Activated naive CD4-positive, alpha-beta T cell treated with anti-CD3 and anti-CD28 coated beads, Interleukin-2, amount 10 ng/mL, durations not matched to agents 7 days and 5 days (primary cell): ENCODE results near the gene CLEC7A.

Source experiments
- CTCF ChIA-PET: fragments of 350-600 bp; sonication (Branson Sonifier 250); formaldehyde crosslinking; loops from one replicate; lab custom pipeline; 2021; ENCODE audit warnings: antibody characterized with exemption; lab: Charles Lee
- DNase-seq: peaks from one replicate; pipeline ENCODE4 v3.0.0-alpha.2; 2020
- H3K27ac Mint-ChIP-seq: one replicate; pipeline ENCODE4 v1.8.0; 2021; ENCODE audit warnings: mild to moderate bottlenecking, moderate library complexity, mixed read lengths
- H3K27me3 Mint-ChIP-seq: one replicate; pipeline ENCODE4 v1.8.0; 2021; ENCODE audit warnings: mild to moderate bottlenecking, mixed read lengths
- H3K36me3 Mint-ChIP-seq: one replicate; pipeline ENCODE4 v1.8.0; 2021; ENCODE audit warnings: mixed read lengths
- H3K4me1 Mint-ChIP-seq: one replicate; pipeline ENCODE4 v1.8.0; 2021; ENCODE audit warnings: mixed read lengths
- H3K4me3 Mint-ChIP-seq: one replicate; pipeline ENCODE4 v1.8.0; 2021; ENCODE audit warnings: mild to moderate bottlenecking, moderate library complexity, mixed read lengths
- H3K9me3 Mint-ChIP-seq: one replicate; pipeline ENCODE4 v1.8.0; 2021; ENCODE audit warnings: mixed read lengths

CLEC7A gene

GRCh38 chr12:10126413-10126812 lies 3.6 kb downstream of the CLEC7A start:
- Mint-ChIP-seq H3K4me1 (peaks cover 6% of the 10 kb centered on the region), H3K27ac (no peak overlapping the region), H3K36me3 (no peaks in the 10 kb centered on the region), H3K27me3 (peaks cover 11% of the 10 kb centered on the region), H3K4me3 (no peak overlapping the region), H3K9me3 (no peaks in the 10 kb centered on the region)
- DNase-seq: no peak
- CTCF ChIA-PET: no interaction called here

GRCh38 chr12:10122689-10123088 lies 7.3 kb downstream of the CLEC7A start:
- CTCF ChIA-PET: no interaction called here
- DNase-seq: no peak
- Mint-ChIP-seq H3K27ac (no peak overlapping the region), H3K4me1 (no peaks in the 10 kb centered on the region), H3K9me3 (no peaks in the 10 kb centered on the region), H3K4me3 (no peak overlapping the region), H3K36me3 (no peaks in the 10 kb centered on the region), H3K27me3 (peaks cover 3% of the 10 kb centered on the region)

- Mint-ChIP-seq H3K9me3 (no peaks in the 10 kb centered on the region), H3K4me3 (no peak overlapping the region), H3K27ac (no peak overlapping the region), H3K4me1 (no peaks in the 10 kb centered on the region), H3K36me3 (no peaks in the 10 kb centered on the region), H3K27me3 (no peaks in the 10 kb centered on the region)
- no peak for DNase-seq
- CTCF ChIA-PET: no interaction called here
Observed at GRCh38 chr12:10121278-10121677, 8.7 kb downstream of the CLEC7A start.

GRCh38 chr12:10119066-10119465 lies 10.9 kb downstream of the CLEC7A start:
- H3K27ac Mint-ChIP-seq: no peak overlapping the region
- no peak overlapping the region for H3K4me3 Mint-ChIP-seq
- CTCF ChIA-PET: interaction anchor here (1.6 kb wide), 1 partner anchor 17 kb away, joined by 3 read pairs; no protein-coding TSS in a partner anchor
- no peaks in the 10 kb centered on the region for H3K4me1 Mint-ChIP-seq
- H3K27me3 Mint-ChIP-seq: no peaks in the 10 kb centered on the region
- no peaks in the 10 kb centered on the region for H3K36me3 Mint-ChIP-seq
- DNase-seq: no peak
- H3K9me3 Mint-ChIP-seq: no peaks in the 10 kb centered on the region

GRCh38 chr12:10115890-10116289 lies 14.1 kb downstream of the CLEC7A start:
- Mint-ChIP-seq H3K36me3 (no peaks in the 10 kb centered on the region), H3K9me3 (no peaks in the 10 kb centered on the region), H3K27ac (no peak overlapping the region), H3K27me3 (peaks cover 7% of the 10 kb centered on the region), H3K4me1 (no peaks in the 10 kb centered on the region), H3K4me3 (no peak overlapping the region)
- DNase-seq: no peak
- CTCF ChIA-PET: no interaction called here

GRCh38 chr12:10115311-10115710 lies 14.7 kb downstream of the CLEC7A start:
- CTCF ChIA-PET: no interaction called here
- Mint-ChIP-seq H3K27ac (no peak overlapping the region), H3K9me3 (no peaks in the 10 kb centered on the region), H3K4me1 (no peaks in the 10 kb centered on the region), H3K27me3 (peaks cover 7% of the 10 kb centered on the region), H3K4me3 (no peak overlapping the region), H3K36me3 (no peaks in the 10 kb centered on the region)
- no peak for DNase-seq

GRCh38 chr12:10113920-10114319 lies 16.1 kb downstream of the CLEC7A start:
- CTCF ChIA-PET: no interaction called here

GRCh38 chr12:10113075-10113474 lies 16.9 kb downstream of the CLEC7A start:
- DNase-seq: no peak
- Mint-ChIP-seq H3K4me1 (no peaks in the 10 kb centered on the region), H3K4me3 (no peak overlapping the region), H3K9me3 (no peaks in the 10 kb centered on the region), H3K27me3 (peaks cover 7% of the 10 kb centered on the region), H3K36me3 (no peaks in the 10 kb centered on the region), H3K27ac (no peak overlapping the region)
- CTCF ChIA-PET: no interaction called here

More at GRCh38 chr12:10113920-10114319, 16.1 kb downstream of the CLEC7A start:
- H3K36me3 Mint-ChIP-seq: no peaks in the 10 kb centered on the region
- no peak overlapping the region for H3K4me3 Mint-ChIP-seq
- H3K27me3 Mint-ChIP-seq: peaks cover 7% of the 10 kb centered on the region
- H3K9me3 Mint-ChIP-seq: no peaks in the 10 kb centered on the region
- no peak for DNase-seq
- no peaks in the 10 kb centered on the region for H3K4me1 Mint-ChIP-seq
- H3K27ac Mint-ChIP-seq: no peak overlapping the region

GRCh38 chr12:10111451-10111850 lies 18.5 kb downstream of the CLEC7A start:
- CTCF ChIA-PET: no interaction called here
- Mint-ChIP-seq H3K36me3 (no peaks in the 10 kb centered on the region), H3K27me3 (peaks cover 10% of the 10 kb centered on the region), H3K4me3 (no peak overlapping the region), H3K4me1 (no peaks in the 10 kb centered on the region), H3K9me3 (no peaks in the 10 kb centered on the region), H3K27ac (no peak overlapping the region)
- DNase-seq: no peak

GRCh38 chr12:10110256-10110844 lies 19.6 kb downstream of the CLEC7A start:
- DNase-seq: no peak
- H3K4me3 Mint-ChIP-seq: no peak overlapping the region
- no peaks in the 10 kb centered on the region for H3K4me1 Mint-ChIP-seq
- H3K27me3 Mint-ChIP-seq: peaks cover 13% of the 10 kb centered on the region
- H3K36me3 Mint-ChIP-seq: no peaks in the 10 kb centered on the region
- no peak overlapping the region for H3K27ac Mint-ChIP-seq
- CTCF ChIA-PET: interaction anchor here (1.2 kb wide), 1 partner anchor 43 kb away, joined by 4 read pairs; no protein-coding TSS in a partner anchor
- no peaks in the 10 kb centered on the region for H3K9me3 Mint-ChIP-seq

GRCh38 chr12:10102322-10102721 lies 27.7 kb downstream of the CLEC7A start:
- Mint-ChIP-seq H3K9me3 (peaks cover 4% of the 10 kb centered on the region), H3K27me3 (peaks cover 26% of the 10 kb centered on the region), H3K4me3 (no peak overlapping the region), H3K4me1 (no peaks in the 10 kb centered on the region), H3K36me3 (no peaks in the 10 kb centered on the region), H3K27ac (no peak overlapping the region)
- CTCF ChIA-PET: interaction anchor here (1.0 kb wide), 1 partner anchor 16 kb away, joined by 3 read pairs; no protein-coding TSS in a partner anchor
- no peak for DNase-seq

GRCh38 chr12:10101648-10102220 lies 28.3 kb downstream of the CLEC7A start:
- Mint-ChIP-seq H3K9me3 (peaks cover 4% of the 10 kb centered on the region), H3K27ac (no peak overlapping the region), H3K4me3 (no peak overlapping the region), H3K36me3 (no peaks in the 10 kb centered on the region), H3K27me3 (peaks cover 22% of the 10 kb centered on the region), H3K4me1 (no peaks in the 10 kb centered on the region)
- CTCF ChIA-PET: interaction anchor here (1.0 kb wide), 1 partner anchor 17 kb away, joined by 3 read pairs; no protein-coding TSS in a partner anchor
- DNase-seq: no peak

- Mint-ChIP-seq H3K27ac (no peak overlapping the region), H3K4me1 (no peaks in the 10 kb centered on the region), H3K27me3 (peaks cover 20% of the 10 kb centered on the region), H3K36me3 (no peaks in the 10 kb centered on the region), H3K4me3 (no peak overlapping the region), H3K9me3 (peaks cover 4% of the 10 kb centered on the region)
- CTCF ChIA-PET: interaction anchor here (1.0 kb wide), 1 partner anchor 17 kb away, joined by 3 read pairs; no protein-coding TSS in a partner anchor
- DNase-seq: no peak
Observed at GRCh38 chr12:10101042-10101579, 28.9 kb downstream of the CLEC7A start.

- CTCF ChIA-PET: no interaction called here
- H3K9me3 Mint-ChIP-seq: peaks cover 4% of the 10 kb centered on the region
- no peaks in the 10 kb centered on the region for H3K4me1 Mint-ChIP-seq
- peaks cover 15% of the 10 kb centered on the region for H3K27me3 Mint-ChIP-seq
- no peak within 1 kb of the TSS for H3K27ac Mint-ChIP-seq
- no peak within 1 kb of the TSS for H3K4me3 Mint-ChIP-seq
- no peak for DNase-seq
- no peaks in the 10 kb centered on the region for H3K36me3 Mint-ChIP-seq
Observed at GRCh38 chr12:10098791-10099190, 31.2 kb downstream of the CLEC7A start, which contains the start of gene CLEC1A. Gene CLEC1A (minus strand): TSS chr12:10098985. CDS start chr12:10098922, 63 bp downstream.

- Mint-ChIP-seq H3K4me1 (no peaks in the 10 kb centered on the region), H3K9me3 (no peaks in the 10 kb centered on the region), H3K27me3 (peaks cover 11% of the 10 kb centered on the region), H3K27ac (no peak overlapping the region), H3K36me3 (no peaks in the 10 kb centered on the region), H3K4me3 (no peak overlapping the region)
- DNase-seq: no peak
- CTCF ChIA-PET: no interaction called here
Observed at GRCh38 chr12:10097521-10097920, 32.5 kb downstream of the CLEC7A start.
